ENCODE data around the gene TEN1. TPM values are rescaled to one million over a fixed set of nuclear protein-coding genes. Genes with fewer than 3 reads are reported as not detected.
"Not testable (repeated sequence)": the region's sequence is repeated elsewhere in the genome, so short reads cannot be mapped to it uniquely, and the experiment has no call there.

Gene TEN1
- total and polyA plus RNA-seq, 3 experiments from 2014 or later = 15.9 to 21.0 (median 17.3) TPM

- H3K27me3 ChIP-seq (ENCODE audit: insufficient read depth, low read length, poor library complexity, severe bottlenecking) = no peaks in the 10 kb centered on the region
- peaks cover 0 to 20% (median 10%) of the 10 kb centered on the region in 3 donors for H3K36me3 Mint-ChIP-seq
- H3K27ac ChIP-seq (ENCODE audit: low read depth, low read length) = no peak overlapping the region
- no peaks in the 10 kb centered on the region for H3K9me3 Mint-ChIP-seq
- peaks cover 9% of the 10 kb centered on the region for H3K36me3 ChIP-seq (ENCODE audit: insufficient read depth, low read length)
- peak overlapping the region in 3 of 8 donors; percentile 15 to 43 (median 43) for H3K27ac Mint-ChIP-seq
- no peak for DNase-seq
- peaks cover 0 to 1% of the 10 kb centered on the region in 2 donors for H3K27me3 Mint-ChIP-seq
- POLR2A ChIA-PET = interaction anchor here (0.5 to 0.6 kb wide), 2 partner anchors 30 to 252 kb away, joined by 3 to 4 read pairs; no protein-coding TSS in a partner anchor
- H3K4me1 ChIP-seq (ENCODE audit: insufficient read depth, low read length) = peaks cover 5% of the 10 kb centered on the region
- CTCF ChIA-PET = interaction anchor here (1.1 to 4.0 kb wide), 2 partner anchors 13 to 20 kb away, joined by 3 to 11 read pairs; no protein-coding TSS in a partner anchor
- H3K4me3 ChIP-seq (ENCODE audit: low read length) = no peak overlapping the region
- peak overlapping the region in 1 of 7 donors; percentile 23 for H3K4me3 Mint-ChIP-seq
- peaks cover 4 to 11% (median 6%) of the 10 kb centered on the region in 3 donors for H3K4me1 Mint-ChIP-seq
- H3K9me3 ChIP-seq (ENCODE audit: low read length) = no peaks in the 10 kb centered on the region
Measured at GRCh38 chr17:76034428-76035350, 55.6 kb downstream of the TEN1 start.

DNA sequence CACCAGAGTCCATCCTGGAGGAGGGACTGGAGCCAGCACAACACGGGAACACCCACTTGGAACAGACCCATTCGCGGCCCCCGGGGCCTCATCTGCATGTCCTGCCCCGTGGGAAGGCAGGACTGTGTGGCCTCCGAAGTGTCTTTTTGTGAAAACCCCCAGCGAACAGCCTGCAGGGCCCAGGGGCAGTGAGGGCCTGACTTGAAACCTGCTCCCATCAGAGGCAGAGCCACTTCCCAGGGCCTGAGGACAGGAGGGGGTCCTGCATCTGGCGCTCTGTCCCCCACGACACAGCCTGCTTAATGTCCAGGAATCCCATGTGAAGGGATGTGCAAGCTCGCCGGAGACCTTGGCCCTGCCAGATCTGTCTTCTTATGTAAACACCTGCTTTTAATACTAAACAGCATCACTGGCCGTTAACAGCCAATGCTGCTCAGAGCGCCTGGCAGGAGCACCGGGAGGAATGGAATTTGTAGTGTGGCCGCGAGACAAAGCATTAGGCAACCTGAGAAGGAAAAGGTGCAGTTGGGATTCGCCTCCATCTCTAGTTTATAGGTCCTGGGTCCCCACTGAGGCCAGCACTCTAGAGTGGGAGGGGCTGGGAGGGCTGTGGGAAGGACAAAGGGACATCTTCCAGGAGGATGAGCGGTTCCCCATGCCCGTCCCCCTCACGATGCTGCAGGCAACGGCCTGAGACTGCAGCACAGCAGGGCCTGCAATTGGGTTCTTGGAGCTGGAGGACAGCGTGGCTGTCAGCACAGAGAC, 57.6 kb downstream of the TEN1 start:
- H3K36me3 ChIP-seq (ENCODE audit: insufficient read depth, low read length) = peaks cover 29% of the 10 kb centered on the region
- H3K9me3 ChIP-seq (ENCODE audit: low read length) = no peaks in the 10 kb centered on the region
- peaks cover 0 to 7% (median 3%) of the 10 kb centered on the region in 3 donors for H3K4me1 Mint-ChIP-seq
- ChIA-PET CTCF (interaction anchor here (4.0 kb wide), 1 partner anchor 22 kb away, joined by 11 read pairs; no protein-coding TSS in a partner anchor), POLR2A (no interaction called here)
- no peak overlapping the region for H3K4me3 ChIP-seq (ENCODE audit: low read length)
- no peaks in the 10 kb centered on the region for H3K4me1 ChIP-seq (ENCODE audit: insufficient read depth, low read length)
- peaks cover 0 to 1% of the 10 kb centered on the region in 2 donors for H3K27me3 Mint-ChIP-seq
- H3K27ac Mint-ChIP-seq = peak overlapping the region in 4 of 8 donors; percentile 37 to 54 (median 44)
- no peaks in the 10 kb centered on the region for H3K27me3 ChIP-seq (ENCODE audit: insufficient read depth, low read length, poor library complexity, severe bottlenecking)
- no peak for DNase-seq
- H3K27ac ChIP-seq (ENCODE audit: low read depth, low read length) = no peak overlapping the region
- H3K36me3 Mint-ChIP-seq = peaks cover 0 to 40% (median 20%) of the 10 kb centered on the region in 3 donors
- H3K4me3 Mint-ChIP-seq = no peak overlapping the region
- H3K9me3 Mint-ChIP-seq = no peaks in the 10 kb centered on the region

- H3K27me3 Mint-ChIP-seq = peaks cover 0 to 1% of the 10 kb centered on the region in 2 donors
- no peaks in the 10 kb centered on the region for H3K9me3 ChIP-seq (ENCODE audit: low read length)
- H3K27ac Mint-ChIP-seq = peak overlapping the region in 6 of 8 donors; percentile 7 to 50 (median 30)
- DNase-seq = no peak
- H3K27me3 ChIP-seq (ENCODE audit: insufficient read depth, low read length, poor library complexity, severe bottlenecking) = no peaks in the 10 kb centered on the region
- CTCF ChIA-PET = interaction anchor here (4.0 kb wide), 1 partner anchor 24 kb away, joined by 11 read pairs; no protein-coding TSS in a partner anchor
- peaks cover 0 to 52% (median 20%) of the 10 kb centered on the region in 3 donors for H3K36me3 Mint-ChIP-seq
- H3K4me1 Mint-ChIP-seq = peaks cover 0 to 7% (median 3%) of the 10 kb centered on the region in 3 donors
- H3K36me3 ChIP-seq (ENCODE audit: insufficient read depth, low read length) = peaks cover 36% of the 10 kb centered on the region
- POLR2A ChIA-PET = no interaction called here
- H3K27ac ChIP-seq (ENCODE audit: low read depth, low read length) = no peak overlapping the region
- H3K9me3 Mint-ChIP-seq = no peaks in the 10 kb centered on the region
- no peak overlapping the region for H3K4me3 Mint-ChIP-seq
- no peaks in the 10 kb centered on the region for H3K4me1 ChIP-seq (ENCODE audit: insufficient read depth, low read length)
- H3K4me3 ChIP-seq (ENCODE audit: low read length) = no peak overlapping the region
Measured at GRCh38 chr17:76038050-76038449, 59.0 kb downstream of the TEN1 start.

DNA sequence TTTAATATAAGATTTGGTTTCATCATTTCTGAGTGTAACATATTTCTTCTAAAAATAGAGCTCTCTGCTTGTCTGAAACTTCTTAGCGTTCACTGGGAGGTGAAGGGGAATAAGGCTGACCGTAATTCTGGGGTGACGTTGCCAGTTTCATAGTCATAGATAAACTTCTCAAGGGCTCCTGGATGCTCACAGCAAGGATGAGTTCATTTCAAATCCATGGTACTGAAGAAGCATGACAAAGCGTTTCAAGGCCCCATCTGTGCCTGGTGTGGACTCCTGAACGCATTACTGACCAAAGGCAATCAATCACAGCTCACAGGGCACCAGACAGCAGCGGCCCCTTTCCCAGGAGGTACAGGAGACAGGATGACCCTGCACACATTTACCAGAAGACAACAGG, 60.1 kb downstream of the TEN1 start:
- peaks cover 47% of the 10 kb centered on the region for H3K36me3 ChIP-seq (ENCODE audit: insufficient read depth, low read length)
- H3K4me3 Mint-ChIP-seq = no peak overlapping the region
- no peaks in the 10 kb centered on the region for H3K4me1 ChIP-seq (ENCODE audit: insufficient read depth, low read length)
- ChIA-PET CTCF (no interaction called here), POLR2A (no interaction called here)
- H3K36me3 Mint-ChIP-seq = peaks cover 0 to 62% (median 25%) of the 10 kb centered on the region in 3 donors
- H3K4me1 Mint-ChIP-seq = peaks cover 0 to 7% (median 2%) of the 10 kb centered on the region in 3 donors
- H3K9me3 Mint-ChIP-seq = no peaks in the 10 kb centered on the region
- no peaks in the 10 kb centered on the region for H3K27me3 ChIP-seq (ENCODE audit: insufficient read depth, low read length, poor library complexity, severe bottlenecking)
- H3K27ac ChIP-seq (ENCODE audit: low read depth, low read length) = no peak overlapping the region
- H3K27ac Mint-ChIP-seq = peak overlapping the region in 2 of 8 donors; percentile 6 to 67
- H3K9me3 ChIP-seq (ENCODE audit: low read length) = no peaks in the 10 kb centered on the region
- no peak for DNase-seq
- H3K27me3 Mint-ChIP-seq = peaks cover 0 to 1% of the 10 kb centered on the region in 2 donors
- H3K4me3 ChIP-seq (ENCODE audit: low read length) = no peak overlapping the region

- H3K4me1 Mint-ChIP-seq = peaks cover 0 to 4% (median 0%) of the 10 kb centered on the region in 3 donors
- Histone ChIP-seq H3K27me3 (ENCODE audit: insufficient read depth, low read length, poor library complexity, severe bottlenecking) (no peaks in the 10 kb centered on the region), H3K36me3 (ENCODE audit: insufficient read depth, low read length) (peaks cover 59% of the 10 kb centered on the region), H3K27ac (ENCODE audit: low read depth, low read length) (no peak overlapping the region), H3K4me3 (ENCODE audit: low read length) (no peak overlapping the region), H3K4me1 (ENCODE audit: insufficient read depth, low read length) (no peaks in the 10 kb centered on the region), H3K9me3 (ENCODE audit: low read length) (no peaks in the 10 kb centered on the region)
- CTCF ChIA-PET = no interaction called here
- H3K36me3 Mint-ChIP-seq = peaks cover under 1 to 75% (median 28%) of the 10 kb centered on the region in 3 donors
- H3K9me3 Mint-ChIP-seq = no peaks in the 10 kb centered on the region
- peak overlapping the region in 1 of 8 donors; percentile 69 for H3K27ac Mint-ChIP-seq
- peaks cover 0 to 1% of the 10 kb centered on the region in 2 donors for H3K27me3 Mint-ChIP-seq
- no peak overlapping the region for H3K4me3 Mint-ChIP-seq
- no peak for DNase-seq
- POLR2A ChIA-PET = no interaction called here
Measured at GRCh38 chr17:76040376-76040775, 61.3 kb downstream of the TEN1 start.

DNA sequence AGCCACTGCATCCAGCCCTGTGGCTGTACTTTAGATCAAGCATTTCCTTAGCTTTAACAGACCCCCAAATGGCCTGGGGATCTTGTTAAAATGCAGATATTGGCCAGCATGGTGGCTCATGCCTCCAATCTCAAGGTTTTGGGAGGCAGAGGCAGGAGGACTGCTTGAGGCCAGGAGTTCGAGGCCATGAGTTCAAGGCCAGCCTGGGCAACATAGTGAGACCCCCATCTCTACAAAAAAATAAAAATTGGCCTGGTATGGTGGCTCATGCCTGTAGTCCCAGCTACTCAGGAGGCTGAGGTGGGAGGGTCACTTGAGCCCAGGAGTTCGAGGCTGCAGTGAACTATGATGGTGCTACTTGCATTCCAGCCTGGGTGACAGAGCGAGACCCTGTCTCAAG, 63.8 kb downstream of the TEN1 start:
- H3K4me1 Mint-ChIP-seq; H3K27me3 Mint-ChIP-seq; H3K4me3 Mint-ChIP-seq; H3K27me3 ChIP-seq (ENCODE audit: insufficient read depth, low read length, poor library complexity, severe bottlenecking); DNase-seq; H3K4me3 ChIP-seq (ENCODE audit: low read length); CTCF ChIA-PET; H3K27ac ChIP-seq (ENCODE audit: low read depth, low read length); H3K9me3 Mint-ChIP-seq; H3K9me3 ChIP-seq (ENCODE audit: low read length); H3K4me1 ChIP-seq (ENCODE audit: insufficient read depth, low read length): not testable (repeated sequence)
- peaks cover 9 to 93% (median 31%) of the 10 kb centered on the region in 3 donors for H3K36me3 Mint-ChIP-seq
- H3K27ac Mint-ChIP-seq = peak overlapping the region in 1 of 8 donors; percentile 63
- POLR2A ChIA-PET = interaction anchor here (0.5 kb wide), 1 partner anchor 15 kb away, joined by 3 read pairs; no protein-coding TSS in a partner anchor
- H3K36me3 ChIP-seq (ENCODE audit: insufficient read depth, low read length) = peaks cover 77% of the 10 kb centered on the region

- H3K4me1 ChIP-seq (ENCODE audit: insufficient read depth, low read length); CTCF ChIA-PET; H3K4me3 Mint-ChIP-seq; H3K9me3 ChIP-seq (ENCODE audit: low read length); H3K4me3 ChIP-seq (ENCODE audit: low read length); POLR2A ChIA-PET; H3K27ac ChIP-seq (ENCODE audit: low read depth, low read length); H3K27me3 Mint-ChIP-seq; H3K9me3 Mint-ChIP-seq; H3K27me3 ChIP-seq (ENCODE audit: insufficient read depth, low read length, poor library complexity, severe bottlenecking); DNase-seq: not testable (repeated sequence)
- Mint-ChIP-seq H3K36me3 (peaks cover 19 to 93% (median 30%) of the 10 kb centered on the region in 3 donors), H3K27ac (peak overlapping the region in 2 of 8 donors; percentile 22 to 63), H3K4me1 (peaks cover 4 to 16% (median 9%) of the 10 kb centered on the region in 3 donors)
- peaks cover 85% of the 10 kb centered on the region for H3K36me3 ChIP-seq (ENCODE audit: insufficient read depth, low read length)
Measured at GRCh38 chr17:76044475-76045007, 65.5 kb downstream of the TEN1 start.
